Esophagus squamous epithelium (tissue), 4 donors: ENCODE measurements around the gene BCAR3.

Experiments
- POLR2A ChIP-seq, 4 donors: fragments of 450-650 bp; IDR thresholded peaks; one replicate each; pipeline ENCODE4 v1.6.1; 2017; ENCODE audit warnings: antibody characterized with exemption in 4 of 4, mild to moderate bottlenecking in 4 of 4, moderate library complexity in 3 of 4
- TF ChIP-seq, protein P1 (sequence below), 6 experiments: fragments of 450-650 bp in 4 of 6; fragments of 200-600 bp in 2 of 6; sonication (generic) in 2 of 6; IDR thresholded peaks; one replicate each; pipeline ENCODE4 v1.5.1; 2016 to 2019; ENCODE audit warnings: antibody characterized with exemption in 6 of 6, mild to moderate bottlenecking in 4 of 6, moderate library complexity in 4 of 6

GRCh38 chr1:93662481-93663207, 19.0 kb downstream of the BCAR3 start:
- TF ChIP-seq, protein P1, sequence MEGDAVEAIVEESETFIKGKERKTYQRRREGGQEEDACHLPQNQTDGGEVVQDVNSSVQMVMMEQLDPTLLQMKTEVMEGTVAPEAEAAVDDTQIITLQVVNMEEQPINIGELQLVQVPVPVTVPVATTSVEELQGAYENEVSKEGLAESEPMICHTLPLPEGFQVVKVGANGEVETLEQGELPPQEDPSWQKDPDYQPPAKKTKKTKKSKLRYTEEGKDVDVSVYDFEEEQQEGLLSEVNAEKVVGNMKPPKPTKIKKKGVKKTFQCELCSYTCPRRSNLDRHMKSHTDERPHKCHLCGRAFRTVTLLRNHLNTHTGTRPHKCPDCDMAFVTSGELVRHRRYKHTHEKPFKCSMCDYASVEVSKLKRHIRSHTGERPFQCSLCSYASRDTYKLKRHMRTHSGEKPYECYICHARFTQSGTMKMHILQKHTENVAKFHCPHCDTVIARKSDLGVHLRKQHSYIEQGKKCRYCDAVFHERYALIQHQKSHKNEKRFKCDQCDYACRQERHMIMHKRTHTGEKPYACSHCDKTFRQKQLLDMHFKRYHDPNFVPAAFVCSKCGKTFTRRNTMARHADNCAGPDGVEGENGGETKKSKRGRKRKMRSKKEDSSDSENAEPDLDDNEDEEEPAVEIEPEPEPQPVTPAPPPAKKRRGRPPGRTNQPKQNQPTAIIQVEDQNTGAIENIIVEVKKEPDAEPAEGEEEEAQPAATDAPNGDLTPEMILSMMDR (IDR thresholded peaks at IDR 0.05) = no peak
- TF ChIP-seq POLR2A (IDR thresholded peaks at IDR 0.05) = no peak
